Upper lobe of left lung (tissue), 6 donors: ENCODE data around the gene APBB2. TPM values are rescaled to one million over a fixed set of nuclear protein-coding genes. Genes with fewer than 3 reads are reported as not detected.
A peak's percentile ranks its signal among the peaks of the same experiment; 100 is the strongest.

Source experiments
- ATAC-seq, 2 donors: fragments of 200-7000 bp; cut with Tn5 transposase; one replicate each; pipeline ENCODE4 v1.9.1; 2022; ENCODE audit warnings: mild to moderate bottlenecking in 2 of 2, moderate library complexity in 2 of 2; ENCODE audit not compliant: low FRiP score in 2 of 2
- DNase-seq, 2 donors: peaks; one replicate each; pipeline ENCODE4 v3.0.0-alpha.2; 2019 to 2020
- H3K27ac ChIP-seq, 4 donors: fragments of 200-600 bp; sonication (generic); one replicate each; pipeline ENCODE4 v1.5.1; 2016 to 2019
- H3K27me3 ChIP-seq, 4 donors: fragments of 200-600 bp; sonication (generic); one replicate each; pipeline ENCODE4 v1.5.1; 2017 to 2019
- H3K36me3 ChIP-seq, 4 donors: fragments of 200-600 bp; sonication (generic); one replicate each; pipeline ENCODE4 v1.5.1; 2016 to 2019
- H3K4me1 ChIP-seq, 4 donors: fragments of 200-600 bp; sonication (generic); one replicate each; pipeline ENCODE4 v1.5.1; 2018 to 2019
- H3K4me3 ChIP-seq, 4 donors: fragments of 200-600 bp; sonication (generic); one replicate each; pipeline ENCODE4 v1.5.1; 2017 to 2019; ENCODE audit warnings: mild to moderate bottlenecking in 2 of 4, moderate library complexity in 1 of 4
- H3K9me3 ChIP-seq, 4 donors: fragments of 200-600 bp; sonication (generic); one replicate each; pipeline ENCODE4 v1.5.1; 2018 to 2019
- EP300 ChIP-seq, 4 donors: sonication (generic); formaldehyde crosslinking; IDR thresholded peaks; one replicate each; pipeline ENCODE4 v1.5.1; 2017; ENCODE audit warnings: antibody characterized with exemption in 4 of 4, control low read depth in 2 of 4
- POLR2A ChIP-seq, 4 donors: fragments of 450-650 bp; IDR thresholded peaks; one replicate each; pipeline ENCODE4 v1.5.1; 2016 to 2017; ENCODE audit warnings: antibody characterized with exemption in 4 of 4, mild to moderate bottlenecking in 2 of 4
- POLR2AphosphoS5 ChIP-seq, 2 donors: sonication (generic); formaldehyde crosslinking; IDR thresholded peaks; one replicate each; pipeline ENCODE4 v1.5.1; 2017; ENCODE audit warnings: antibody characterized with exemption in 2 of 2
- WGBS, 2 donors: methylation state at CpG; one replicate each; pipeline ENCODE4 v1.1.5; 2017 to 2018; 5-methylcytosine and 5-hydroxymethylcytosine counted together
- total RNA-seq, 6 donors: library from RNA; depleted of rRNA in 4 of 6; stranded (reverse); fragments of >200 nt in 4 of 6; gene quantifications; one replicate each; pipeline versions ENCODE4 v1.1.0 to v1.2.1, GENCODE V29; 2016 to 2021
- TF ChIP-seq, protein P1 (sequence below), 6 experiments: fragments of 450-650 bp in 4 of 6; fragments of 200-600 bp in 2 of 6; sonication (generic) in 2 of 6; IDR thresholded peaks; one replicate each; pipeline ENCODE4 v1.5.1; 2016 to 2019; ENCODE audit warnings: antibody characterized with exemption in 6 of 6
- donor health status: DM: no; HTN: no; CAD: no; lungs with moderate emphysema.
- donor health status: DM: no; HTN: yes; CAD: no; lungs with severe emphysema.

Gene APBB2
- total RNA-seq, 6 donors from 2014 or later = 69.5 to 168 (median 102) TPM

DNA sequence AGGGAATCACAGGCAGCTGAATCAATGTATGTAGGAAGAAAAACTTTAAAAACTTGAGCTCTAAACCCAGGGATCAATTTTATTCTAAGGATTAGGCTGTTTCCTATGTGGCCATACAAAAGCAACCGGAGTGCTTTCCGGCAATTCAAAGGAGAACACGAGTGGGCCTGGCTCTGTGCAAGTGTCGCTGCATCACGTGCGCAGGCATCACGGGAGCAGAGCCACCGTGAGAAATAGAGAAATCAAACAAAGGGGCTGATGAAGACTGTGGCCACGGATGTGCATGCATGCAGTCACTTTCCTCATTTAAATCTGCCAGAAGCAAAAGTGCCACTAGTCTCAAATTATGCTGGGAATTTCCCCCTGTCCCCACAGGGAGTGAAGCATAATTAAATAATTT lies 267.7 kb downstream of the APBB2 start:
- Histone ChIP-seq H3K4me3 (no peak overlapping the region), H3K9me3 (no peaks in the 10 kb centered on the region), H3K27me3 (no peaks in the 10 kb centered on the region), H3K36me3 (peaks cover 0 to 17% (median 0%) of the 10 kb centered on the region in 4 donors), H3K4me1 (peaks cover 0 to 5% (median 2%) of the 10 kb centered on the region in 4 donors), H3K27ac (no peak overlapping the region)
- ATAC-seq (no peak), DNase-seq (no peak)
- 89 to 93% methylated on average over 9 of the region's 9 CpGs for WGBS, 2 donors
- TF ChIP-seq POLR2A (IDR thresholded peaks at IDR 0.05) = no peak
- TF ChIP-seq, protein P1, sequence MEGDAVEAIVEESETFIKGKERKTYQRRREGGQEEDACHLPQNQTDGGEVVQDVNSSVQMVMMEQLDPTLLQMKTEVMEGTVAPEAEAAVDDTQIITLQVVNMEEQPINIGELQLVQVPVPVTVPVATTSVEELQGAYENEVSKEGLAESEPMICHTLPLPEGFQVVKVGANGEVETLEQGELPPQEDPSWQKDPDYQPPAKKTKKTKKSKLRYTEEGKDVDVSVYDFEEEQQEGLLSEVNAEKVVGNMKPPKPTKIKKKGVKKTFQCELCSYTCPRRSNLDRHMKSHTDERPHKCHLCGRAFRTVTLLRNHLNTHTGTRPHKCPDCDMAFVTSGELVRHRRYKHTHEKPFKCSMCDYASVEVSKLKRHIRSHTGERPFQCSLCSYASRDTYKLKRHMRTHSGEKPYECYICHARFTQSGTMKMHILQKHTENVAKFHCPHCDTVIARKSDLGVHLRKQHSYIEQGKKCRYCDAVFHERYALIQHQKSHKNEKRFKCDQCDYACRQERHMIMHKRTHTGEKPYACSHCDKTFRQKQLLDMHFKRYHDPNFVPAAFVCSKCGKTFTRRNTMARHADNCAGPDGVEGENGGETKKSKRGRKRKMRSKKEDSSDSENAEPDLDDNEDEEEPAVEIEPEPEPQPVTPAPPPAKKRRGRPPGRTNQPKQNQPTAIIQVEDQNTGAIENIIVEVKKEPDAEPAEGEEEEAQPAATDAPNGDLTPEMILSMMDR (IDR thresholded peaks at IDR 0.05) = no peak
- no peak for TF ChIP-seq POLR2AphosphoS5 (IDR thresholded peaks at IDR 0.05)
- no peak for TF ChIP-seq EP300 (IDR thresholded peaks at IDR 0.05)

DNA sequence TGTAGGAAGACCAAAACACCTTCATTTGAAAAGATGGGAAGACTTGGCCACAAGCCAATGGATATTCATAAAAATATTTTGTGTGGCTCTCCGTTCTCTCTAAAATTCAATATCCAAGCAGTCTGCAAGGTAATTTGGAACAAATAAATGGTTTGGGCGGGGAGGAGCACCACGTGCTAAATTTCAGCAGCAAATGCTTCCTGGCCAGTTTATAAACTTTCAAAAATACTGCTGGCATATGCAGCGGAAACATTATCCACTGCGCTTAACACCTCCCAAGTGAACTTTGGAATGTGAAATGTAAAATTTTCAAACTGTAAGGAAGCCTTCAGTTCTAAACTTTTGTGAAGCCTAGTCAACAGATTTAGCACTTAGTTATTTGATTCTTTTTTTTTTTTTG lies 273.6 kb downstream of the APBB2 start:
- Histone ChIP-seq H3K27ac (peak overlapping the region in 2 of 4 donors; percentile 3 to 23), H3K36me3 (peaks cover 0 to 17% (median 0%) of the 10 kb centered on the region in 4 donors), H3K4me3 (no peak overlapping the region), H3K27me3 (no peaks in the 10 kb centered on the region), H3K9me3 (no peaks in the 10 kb centered on the region), H3K4me1 (peaks cover 0 to 5% (median 2%) of the 10 kb centered on the region in 4 donors)
- DNase-seq (no peak), ATAC-seq (no peak)
- no peak for TF ChIP-seq POLR2AphosphoS5 (IDR thresholded peaks at IDR 0.05)
- TF ChIP-seq POLR2A (IDR thresholded peaks at IDR 0.05) = no peak
- TF ChIP-seq EP300 (IDR thresholded peaks at IDR 0.05) = no peak
- TF ChIP-seq, protein P1 (IDR thresholded peaks at IDR 0.05) = no peak
- 56 to 64% methylated on average over 5 of the region's 5 CpGs for WGBS, 2 donors

GRCh38 chr4:40940317-40940741 lies 274.0 kb downstream of the APBB2 start:
- TF ChIP-seq POLR2AphosphoS5 (IDR thresholded peaks at IDR 0.05) (no peak), POLR2A (IDR thresholded peaks at IDR 0.05) (no peak), EP300 (IDR thresholded peaks at IDR 0.05) (no peak)
- TF ChIP-seq, protein P1 (IDR thresholded peaks at IDR 0.05) = no peak
- H3K36me3 ChIP-seq = peaks cover 0 to 17% (median 0%) of the 10 kb centered on the region in 4 donors
- H3K4me3 ChIP-seq = no peak overlapping the region
- 58 to 63% methylated on average over 9 of the region's 9 CpGs for WGBS, 2 donors
- peaks cover 0 to 5% (median 2%) of the 10 kb centered on the region in 4 donors for H3K4me1 ChIP-seq
- ATAC-seq (peak in 1 of 2 donors; percentile 65), DNase-seq (no peak)
- no peaks in the 10 kb centered on the region for H3K9me3 ChIP-seq
- peak overlapping the region in 2 of 4 donors; percentile 3 to 23 for H3K27ac ChIP-seq
- no peaks in the 10 kb centered on the region for H3K27me3 ChIP-seq

- Histone ChIP-seq H3K36me3 (peaks cover 0 to 17% (median 0%) of the 10 kb centered on the region in 4 donors), H3K4me3 (no peak overlapping the region), H3K4me1 (peaks cover 0 to 5% (median 2%) of the 10 kb centered on the region in 4 donors), H3K27me3 (no peaks in the 10 kb centered on the region), H3K9me3 (no peaks in the 10 kb centered on the region), H3K27ac (peak overlapping the region in 1 of 4 donors; percentile 23)
- 78 to 81% methylated on average over 2 of the region's 2 CpGs for WGBS, 2 donors
- ATAC-seq (peak in 1 of 2 donors; percentile 7), DNase-seq (no peak)
- TF ChIP-seq POLR2AphosphoS5 (IDR thresholded peaks at IDR 0.05) (no peak), EP300 (IDR thresholded peaks at IDR 0.05) (no peak), POLR2A (IDR thresholded peaks at IDR 0.05) (no peak)
- TF ChIP-seq, protein P1 (IDR thresholded peaks at IDR 0.05) = no peak
Measured at GRCh38 chr4:40939856-40940255, 274.5 kb downstream of the APBB2 start.

- no peaks in the 10 kb centered on the region for H3K27me3 ChIP-seq
- H3K4me3 ChIP-seq = no peak overlapping the region
- DNase-seq (no peak), ATAC-seq (no peak)
- 74% methylated on average over 5 of the region's 5 CpGs for WGBS, 2 donors
- peaks cover 0 to 4% (median 3%) of the 10 kb centered on the region in 4 donors for H3K4me1 ChIP-seq
- peaks cover 0 to 17% (median 5%) of the 10 kb centered on the region in 4 donors for H3K36me3 ChIP-seq
- H3K27ac ChIP-seq = no peak overlapping the region
- TF ChIP-seq POLR2AphosphoS5 (IDR thresholded peaks at IDR 0.05) (no peak), POLR2A (IDR thresholded peaks at IDR 0.05) (no peak), EP300 (IDR thresholded peaks at IDR 0.05) (no peak)
- TF ChIP-seq, protein P1 (IDR thresholded peaks at IDR 0.05) = no peak
- H3K9me3 ChIP-seq = no peaks in the 10 kb centered on the region
Measured at GRCh38 chr4:40938337-40938736, 276.0 kb downstream of the APBB2 start.
